ENCODE results near the gene ARL15. TPM values are rescaled to one million over a fixed set of nuclear protein-coding genes. Genes with fewer than 3 reads are reported as not detected.

ARL15 gene
- total RNA-seq, 4 donors from 2014 or later = 36.2 to 338 (median 69.0) TPM

GRCh38 chr5:54103871-54104270 lies 206.5 kb downstream of the ARL15 start:
- intact Hi-C loops (cut with DNase I; ENCODE audit: low total_unique reads) = no loop called here
- Histone ChIP-seq H3K4me3 (no peak overlapping the region), H3K4me1 (no peaks in the 10 kb centered on the region), H3K36me3 (no peaks in the 10 kb centered on the region), H3K9me3 (no peaks in the 10 kb centered on the region), H3K27ac (no peak overlapping the region), H3K27me3 (no peaks in the 10 kb centered on the region)
- no peak for DNase-seq
- TF ChIP-seq POLR2A (IDR thresholded peaks at IDR 0.05) = no peak
- TF ChIP-seq CTCF (IDR thresholded peaks at IDR 0.05) = no peak

GRCh38 chr5:54098267-54098666 lies 212.1 kb downstream of the ARL15 start:
- H3K4me1 ChIP-seq = no peaks in the 10 kb centered on the region
- no peak for TF ChIP-seq POLR2A (IDR thresholded peaks at IDR 0.05)
- no peak for TF ChIP-seq CTCF (IDR thresholded peaks at IDR 0.05)
- intact Hi-C loops (cut with DNase I; ENCODE audit: low total_unique reads) = no loop called here
- H3K4me3 ChIP-seq = no peak overlapping the region
- H3K27ac ChIP-seq = no peak overlapping the region
- no peaks in the 10 kb centered on the region for H3K27me3 ChIP-seq
- H3K9me3 ChIP-seq = no peaks in the 10 kb centered on the region
- no peaks in the 10 kb centered on the region for H3K36me3 ChIP-seq
- DNase-seq = no peak

- intact Hi-C loops (cut with DNase I; ENCODE audit: low total_unique reads) = no loop called here
- TF ChIP-seq POLR2A (IDR thresholded peaks at IDR 0.05) (no peak), CTCF (IDR thresholded peaks at IDR 0.05) (no peak)
Measured at GRCh38 chr5:54095969-54096368, 214.4 kb downstream of the ARL15 start.

GRCh38 chr5:54094706-54095105 lies 215.7 kb downstream of the ARL15 start:
- H3K4me3 ChIP-seq = no peak overlapping the region
- no peaks in the 10 kb centered on the region for H3K4me1 ChIP-seq
- no peak for DNase-seq
- TF ChIP-seq POLR2A (IDR thresholded peaks at IDR 0.05) = no peak
- TF ChIP-seq CTCF (IDR thresholded peaks at IDR 0.05) = no peak
- no peak overlapping the region for H3K27ac ChIP-seq
- no peaks in the 10 kb centered on the region for H3K9me3 ChIP-seq
- intact Hi-C loops (cut with DNase I; ENCODE audit: low total_unique reads) = no loop called here
- H3K27me3 ChIP-seq = no peaks in the 10 kb centered on the region
- no peaks in the 10 kb centered on the region for H3K36me3 ChIP-seq

More at GRCh38 chr5:54095969-54096368, 214.4 kb downstream of the ARL15 start:
- Histone ChIP-seq H3K27me3 (no peaks in the 10 kb centered on the region), H3K4me3 (no peak overlapping the region), H3K4me1 (no peaks in the 10 kb centered on the region), H3K36me3 (no peaks in the 10 kb centered on the region), H3K27ac (no peak overlapping the region), H3K9me3 (no peaks in the 10 kb centered on the region)
- no peak for DNase-seq

- H3K4me3 ChIP-seq = no peak overlapping the region
- H3K27ac ChIP-seq = no peak overlapping the region
- intact Hi-C loops (cut with DNase I; ENCODE audit: low total_unique reads) = no loop called here
- H3K36me3 ChIP-seq = no peaks in the 10 kb centered on the region
- H3K27me3 ChIP-seq = no peaks in the 10 kb centered on the region
- no peaks in the 10 kb centered on the region for H3K9me3 ChIP-seq
- no peak for TF ChIP-seq CTCF (IDR thresholded peaks at IDR 0.05)
- no peak for TF ChIP-seq POLR2A (IDR thresholded peaks at IDR 0.05)
- no peaks in the 10 kb centered on the region for H3K4me1 ChIP-seq
- no peak for DNase-seq
Measured at GRCh38 chr5:54093861-54094260, 216.5 kb downstream of the ARL15 start.
